GM18870 (cell line): ENCODE results near the gene GSDME.

Experiments
- ATAC-seq: cut with Tn5 transposase; IDR thresholded peaks from one replicate; pipeline ENCODE4 v1.9.1; 2021; ENCODE audit warnings: moderate library complexity; ENCODE audit not compliant: unreplicated experiment

Gene GSDME

GRCh38 chr7:24723178-24723530 is 34.1 kb downstream of the GSDME start:
- ATAC-seq: no peak

GRCh38 chr7:24722386-24723177 is 34.7 kb downstream of the GSDME start:
- ATAC-seq: no peak

- no peak for ATAC-seq
These were observed 35.7 kb downstream of the GSDME start for GRCh38 chr7:24721481-24722001.

GRCh38 chr7:24720283-24720682 is 37.0 kb downstream of the GSDME start:
- ATAC-seq: no peak

- ATAC-seq: peak; percentile 55
These were observed 38.2 kb downstream of the GSDME start for GRCh38 chr7:24718977-24719491.

- no peak for ATAC-seq
These were observed 38.8 kb downstream of the GSDME start for GRCh38 chr7:24718431-24718831.

- no peak for ATAC-seq
These were observed 39.5 kb downstream of the GSDME start for GRCh38 chr7:24717694-24718320.

- no peak for ATAC-seq
These were observed 40.0 kb downstream of the GSDME start for GRCh38 chr7:24717247-24717622.

- ATAC-seq: no peak
These were observed 40.6 kb downstream of the GSDME start for GRCh38 chr7:24716480-24717246.

- peak; percentile 53 for ATAC-seq
These were observed 41.4 kb downstream of the GSDME start for GRCh38 chr7:24715661-24716479.

- ATAC-seq: no peak
These were observed 42.1 kb downstream of the GSDME start for GRCh38 chr7:24715171-24715570.

GRCh38 chr7:24714676-24715010 is 42.6 kb downstream of the GSDME start:
- no peak for ATAC-seq

GRCh38 chr7:24713850-24714675 is 43.2 kb downstream of the GSDME start:
- ATAC-seq: no peak

- no peak for ATAC-seq
These were observed 44.0 kb downstream of the GSDME start for GRCh38 chr7:24713039-24713793.

- ATAC-seq: no peak
These were observed 47.5 kb downstream of the GSDME start for GRCh38 chr7:24709585-24710360.

GRCh38 chr7:24709051-24709450 is 48.2 kb downstream of the GSDME start:
- ATAC-seq: no peak

- no peak for ATAC-seq
These were observed 49.2 kb downstream of the GSDME start for GRCh38 chr7:24707988-24708615.
